ENCODE data around the gene TTBK2. TPM values are rescaled to one million over a fixed set of nuclear protein-coding genes. Genes with fewer than 3 reads are reported as not detected.

Gene TTBK2
- total RNA-seq, 1 experiment from 2014 or later: 10.6 TPM

- H3K56ac ChIP-seq (ENCODE audit: insufficient read length, low read depth, low read length): no peak overlapping the region
- H3K18ac ChIP-seq (ENCODE audit: insufficient read length, low read depth, low read length): no peak overlapping the region
- H3K14ac ChIP-seq (ENCODE audit: insufficient read depth, low read length): no peak overlapping the region
- H2AK5ac ChIP-seq (ENCODE audit: insufficient read length, low read length): no peak overlapping the region
- H3K4me2 ChIP-seq (ENCODE audit: insufficient read depth, insufficient read length, low read length): no peak overlapping the region
- no peak overlapping the region for H2AFZ ChIP-seq (ENCODE audit: low read length)
- no peak overlapping the region for H2BK15ac ChIP-seq (ENCODE audit: low read depth, low read length)
- H3K9me3 Mint-ChIP-seq: no peaks in the 10 kb centered on the region
- no peaks in the 10 kb centered on the region for H3K27me3 Mint-ChIP-seq (ENCODE audit: low read depth)
- WGBS (ENCODE audit: extremely low coverage, insufficient read length, low lambda C conversion rate): no CpG with 5 or more reads among the region's 4 CpGs
- no peaks in the 10 kb centered on the region for H4K20me1 ChIP-seq (ENCODE audit: control insufficient read depth, insufficient read depth, insufficient read length)
- peaks cover 2 to 8% (median 3%) of the 10 kb centered on the region in 3 experiments; a peak in 5 of 7 replicates for H3K36me3 Mint-ChIP-seq (ENCODE audit: insufficient read depth in 1 of 3, low read depth in 3 of 3)
- H3K27ac Mint-ChIP-seq: no peak overlapping the region
- H4K91ac ChIP-seq (ENCODE audit: insufficient read length, low read depth, low read length): no peak overlapping the region
- H3K9ac ChIP-seq (ENCODE audit: extremely low read depth, insufficient read length, low read length): no peak overlapping the region
- H3K23me2 ChIP-seq (ENCODE audit: insufficient read length, low read depth, low read length, poor library complexity, severe bottlenecking): no peaks in the 10 kb centered on the region
- no peak overlapping the region for H2BK20ac ChIP-seq (ENCODE audit: low read depth, low read length, poor library complexity, severe bottlenecking)
- H3T11ph ChIP-seq (ENCODE audit: low read length): no peak overlapping the region
- no peak overlapping the region for H3K4ac ChIP-seq (ENCODE audit: low read depth, low read length)
- H3K4me1 Mint-ChIP-seq: peaks cover 5% of the 10 kb centered on the region in 2 experiments; a peak in 2 of 4 replicates
- H3K9me3 ChIP-seq (ENCODE audit: control insufficient read depth, low read depth, low read length): no peaks in the 10 kb centered on the region
- no peak overlapping the region for H3K23ac ChIP-seq (ENCODE audit: insufficient read length, low read depth, low read length)
- no peak overlapping the region for H3K4me3 Mint-ChIP-seq
- H3K79me2 ChIP-seq (ENCODE audit: insufficient read depth, low read length): no peaks in the 10 kb centered on the region
- no peaks in the 10 kb centered on the region for H3K27me3 ChIP-seq (ENCODE audit: insufficient read depth, low read length)
- H3K79me1 ChIP-seq (ENCODE audit: insufficient read depth, low read depth, low read length, poor library complexity, severe bottlenecking): no peaks in the 10 kb centered on the region
- no peak for TF ChIP-seq CTCF (conservative IDR thresholded peaks at IDR 0.05)
- no peak overlapping the region for H2BK12ac ChIP-seq (ENCODE audit: insufficient read length, low read depth, low read length)
- no peak overlapping the region for H2BK5ac ChIP-seq (ENCODE audit: insufficient read length, low read length)
- H3K27ac ChIP-seq (ENCODE audit: insufficient read length, low read depth, low read length): no peak overlapping the region
- H3K4me1 ChIP-seq (ENCODE audit: insufficient read depth, low read length): no peaks in the 10 kb centered on the region
- H2BK120ac ChIP-seq (ENCODE audit: low read depth, low read length, poor library complexity, severe bottlenecking): no peak overlapping the region
- DNase-seq: no peak
- no peak overlapping the region for H4K5ac ChIP-seq (ENCODE audit: insufficient read length, low read depth, low read length)
- no peak overlapping the region for H4K8ac ChIP-seq (replicated peaks; ENCODE audit: insufficient read length, low read depth, low read length)
These were observed 137.9 kb downstream of the TTBK2 start for GRCh38 chr15:42782716-42783115.

Data from H9 (cell line).